Measurements from ENCODE around the gene VILL.
A peak's percentile ranks its signal among the peaks of the same experiment; 100 is the strongest.

The VILL gene

DNA sequence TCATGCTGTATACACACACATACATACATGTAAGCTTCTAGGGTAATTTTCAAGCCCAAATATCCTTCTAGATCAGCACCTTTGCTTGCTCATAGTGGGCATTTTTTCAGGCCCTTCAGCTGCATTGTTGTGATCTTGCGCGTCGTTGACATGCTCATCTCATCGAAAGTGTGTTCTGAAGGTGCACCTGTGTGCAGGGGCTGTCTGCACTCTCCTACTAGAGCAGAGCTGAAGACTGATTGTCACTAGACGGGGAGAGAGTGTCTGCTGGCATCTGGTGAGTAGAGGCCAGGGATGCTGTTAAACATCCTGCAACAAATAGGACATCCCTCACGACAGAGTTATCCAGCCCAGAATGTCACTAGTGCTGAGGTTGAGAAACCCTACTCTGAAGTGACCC is 35.7 kb upstream of the VILL start:
- H3K4me1 Mint-ChIP-seq (ENCODE audit: low read depth): peaks cover 23% of the 10 kb centered on the region
- no peaks in the 10 kb centered on the region for H3K27me3 Mint-ChIP-seq (ENCODE audit: low read depth)
- H3K4me3 Mint-ChIP-seq: no peak overlapping the region
- H3K36me3 Mint-ChIP-seq (ENCODE audit: low read depth): peaks cover 8% of the 10 kb centered on the region
- no peak for DNase-seq (ENCODE audit: low spot score)
- peaks cover 4% of the 10 kb centered on the region for H3K9me3 Mint-ChIP-seq
- H3K27ac Mint-ChIP-seq: no peak overlapping the region

DNA sequence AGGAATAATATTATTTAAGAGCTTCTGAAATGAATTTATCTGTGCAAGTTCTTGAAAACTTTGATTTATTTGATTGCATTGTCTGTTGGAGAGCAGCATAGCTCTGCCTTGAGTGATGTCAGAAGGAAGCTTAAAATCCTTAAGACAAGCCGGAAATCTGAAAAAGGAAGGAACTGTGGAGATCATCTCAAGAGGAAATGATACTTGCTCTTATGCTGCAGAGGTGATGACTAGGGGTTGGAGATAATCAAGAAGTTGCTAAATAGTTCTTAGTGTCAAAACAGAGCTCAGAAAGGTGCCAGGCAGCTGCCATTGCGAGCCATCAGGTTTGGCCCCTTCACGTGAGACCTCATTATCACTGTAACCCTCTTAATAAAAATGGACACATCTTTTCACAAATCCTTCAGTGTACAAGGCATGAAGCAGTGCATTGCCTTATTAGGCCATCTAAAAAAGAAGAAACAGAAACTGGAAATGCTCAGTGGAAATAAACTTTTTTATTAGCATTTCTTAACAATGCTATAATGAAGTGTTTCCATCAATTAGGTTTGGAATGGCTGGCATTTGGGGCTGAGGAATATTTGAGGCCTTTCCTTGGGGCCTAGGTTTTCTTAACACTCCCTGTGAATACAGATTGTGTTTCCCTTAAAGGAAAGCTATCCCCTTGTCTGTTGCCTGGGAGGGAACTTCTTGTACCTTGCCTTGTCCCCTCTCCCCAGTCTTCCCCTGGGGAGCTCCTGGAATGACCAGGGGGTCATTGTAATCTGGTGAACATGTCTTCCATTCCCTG is 34.5 kb upstream of the VILL start:
- Mint-ChIP-seq H3K27ac (peak overlapping the region; percentile 71), H3K36me3 (ENCODE audit: low read depth) (peaks cover 8% of the 10 kb centered on the region), H3K27me3 (ENCODE audit: low read depth) (no peaks in the 10 kb centered on the region), H3K4me1 (ENCODE audit: low read depth) (peaks cover 23% of the 10 kb centered on the region), H3K4me3 (peak overlapping the region; percentile 51), H3K9me3 (peaks cover 4% of the 10 kb centered on the region)
- DNase-seq (ENCODE audit: low spot score): no peak

DNA sequence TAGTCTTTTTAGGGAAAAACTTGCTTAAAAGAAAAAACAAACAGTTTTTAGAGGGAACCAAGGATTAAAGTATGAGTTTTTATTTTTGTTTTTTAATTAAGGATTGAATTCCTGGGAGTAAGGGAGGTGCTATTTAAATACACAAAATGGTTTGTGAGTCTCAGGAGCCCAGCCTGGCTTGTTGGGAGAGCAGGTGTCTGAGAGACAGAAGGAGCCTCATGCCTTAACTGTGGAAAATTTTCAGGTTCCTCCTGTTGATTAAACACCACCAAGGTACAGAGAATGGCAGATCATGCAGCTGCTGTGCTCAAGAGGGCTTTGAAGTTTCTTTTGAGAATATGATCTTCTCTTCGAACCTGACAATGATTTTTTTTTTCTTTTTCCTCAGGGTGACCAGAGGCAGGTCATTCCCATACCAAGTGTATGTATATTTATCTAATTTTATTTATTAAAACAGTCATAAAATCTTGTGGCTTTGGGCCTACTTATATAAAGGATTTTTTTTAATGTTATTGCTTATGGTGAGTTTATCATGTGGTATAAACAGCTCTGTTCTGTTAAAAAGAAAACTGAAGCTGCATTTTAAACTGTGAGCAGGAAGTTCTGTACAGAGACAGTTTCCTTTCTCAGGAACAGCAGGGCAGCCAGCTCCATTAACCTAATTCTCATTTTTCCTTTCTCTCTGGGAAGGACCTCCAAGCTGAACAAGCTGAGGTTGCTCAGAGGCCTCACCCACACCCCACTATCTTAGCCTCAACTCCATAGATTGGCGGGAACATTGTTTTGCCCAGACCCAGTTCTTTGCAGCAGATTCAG is 33.7 kb upstream of the VILL start:
- peak overlapping the region; percentile 65 for H3K4me3 Mint-ChIP-seq
- peaks cover 5% of the 10 kb centered on the region for H3K36me3 Mint-ChIP-seq (ENCODE audit: low read depth)
- no peaks in the 10 kb centered on the region for H3K27me3 Mint-ChIP-seq (ENCODE audit: low read depth)
- H3K9me3 Mint-ChIP-seq: peaks cover 4% of the 10 kb centered on the region
- H3K27ac Mint-ChIP-seq: peak overlapping the region; percentile 86
- peaks cover 23% of the 10 kb centered on the region for H3K4me1 Mint-ChIP-seq (ENCODE audit: low read depth)
- DNase-seq (ENCODE audit: low spot score): no peak

DNA sequence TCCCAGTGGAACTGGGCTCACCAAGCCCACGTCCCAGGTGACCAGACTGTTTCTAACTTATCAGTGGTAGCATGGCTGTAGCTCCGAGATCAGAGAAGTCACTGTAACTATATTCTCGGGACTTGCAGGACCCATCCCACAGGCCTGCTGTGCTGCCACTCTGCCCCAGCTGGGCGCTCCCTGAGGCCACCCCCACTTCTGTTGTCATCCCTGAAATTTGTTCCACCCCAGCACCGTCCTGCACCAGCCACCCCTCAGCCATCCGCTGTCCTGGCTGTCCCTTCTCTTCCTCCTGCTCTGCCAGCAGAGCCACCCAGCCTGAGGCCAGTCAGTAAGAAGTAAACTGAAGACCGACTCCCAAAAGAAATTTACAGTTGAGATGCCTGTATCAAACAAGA is 33.0 kb upstream of the VILL start:
- peak overlapping the region; percentile 86 for H3K27ac Mint-ChIP-seq
- H3K4me3 Mint-ChIP-seq: peak overlapping the region; percentile 65
- no peak for DNase-seq (ENCODE audit: low spot score)
- H3K36me3 Mint-ChIP-seq (ENCODE audit: low read depth): peaks cover 2% of the 10 kb centered on the region
- H3K9me3 Mint-ChIP-seq: peaks cover under 1% of the 10 kb centered on the region
- peaks cover 22% of the 10 kb centered on the region for H3K4me1 Mint-ChIP-seq (ENCODE audit: low read depth)
- no peaks in the 10 kb centered on the region for H3K27me3 Mint-ChIP-seq (ENCODE audit: low read depth)

DNA sequence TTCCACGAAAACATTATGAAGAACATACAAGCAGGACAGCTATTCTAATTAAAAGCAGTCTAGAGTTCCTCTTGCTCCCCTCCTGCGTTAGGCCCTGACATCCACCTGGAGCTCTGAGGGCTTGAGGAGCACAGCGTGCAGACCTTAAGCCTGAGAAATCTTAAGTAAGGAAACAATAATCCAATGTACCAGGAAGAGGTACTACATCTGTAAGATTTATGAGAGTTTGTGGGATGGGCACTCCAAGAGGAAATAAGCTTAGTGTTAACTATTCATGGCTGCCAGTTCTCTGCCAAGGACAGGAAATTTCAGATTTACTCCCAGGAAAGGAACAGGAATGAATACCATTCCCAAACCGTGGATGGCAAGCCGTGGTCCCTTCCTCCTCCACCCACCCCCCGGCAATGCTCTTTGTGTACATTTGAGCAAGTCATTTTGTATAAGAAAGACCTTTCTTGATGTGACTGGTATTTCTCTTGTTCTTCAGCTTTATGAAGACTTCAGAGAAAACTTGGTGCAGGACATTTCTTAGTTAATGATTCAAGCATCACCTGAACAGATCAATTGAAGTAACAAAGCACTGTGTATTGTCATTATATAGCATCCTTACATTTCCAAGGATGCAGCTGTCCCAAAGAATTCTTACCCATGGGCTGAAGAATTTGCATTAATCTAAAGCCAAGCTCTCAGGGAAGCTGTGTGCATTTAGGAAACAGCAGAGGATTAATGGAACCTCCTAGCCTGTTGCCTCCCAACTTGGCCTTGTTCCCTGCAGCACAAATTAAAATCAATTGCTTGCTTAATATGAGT is 28.8 kb upstream of the VILL start:
- DNase-seq (ENCODE audit: low spot score): no peak
- Mint-ChIP-seq H3K4me3 (no peak overlapping the region), H3K36me3 (ENCODE audit: low read depth) (no peaks in the 10 kb centered on the region), H3K27ac (no peak overlapping the region), H3K27me3 (ENCODE audit: low read depth) (no peaks in the 10 kb centered on the region), H3K4me1 (ENCODE audit: low read depth) (peaks cover 13% of the 10 kb centered on the region), H3K9me3 (no peaks in the 10 kb centered on the region)

DNA sequence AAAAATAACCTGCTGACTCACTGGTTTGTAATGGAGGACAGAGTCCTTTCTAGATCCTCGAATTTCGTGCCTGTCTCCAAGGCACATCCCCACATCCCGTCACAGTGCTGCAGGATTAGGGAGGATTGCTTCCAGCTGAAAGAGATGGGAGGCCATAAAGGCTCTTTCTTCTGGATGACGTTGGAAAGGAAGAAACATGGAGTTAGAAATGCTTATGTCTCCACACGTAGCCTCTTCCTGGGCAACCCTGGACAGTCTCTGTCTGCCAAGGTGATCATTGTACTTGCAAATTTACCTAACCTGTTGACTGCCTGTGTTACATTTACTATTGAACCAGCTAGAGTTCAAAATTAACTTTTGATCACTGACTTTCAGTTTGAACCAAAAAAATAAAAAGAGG is 27.6 kb upstream of the VILL start:
- no peak overlapping the region for H3K27ac Mint-ChIP-seq

DNA sequence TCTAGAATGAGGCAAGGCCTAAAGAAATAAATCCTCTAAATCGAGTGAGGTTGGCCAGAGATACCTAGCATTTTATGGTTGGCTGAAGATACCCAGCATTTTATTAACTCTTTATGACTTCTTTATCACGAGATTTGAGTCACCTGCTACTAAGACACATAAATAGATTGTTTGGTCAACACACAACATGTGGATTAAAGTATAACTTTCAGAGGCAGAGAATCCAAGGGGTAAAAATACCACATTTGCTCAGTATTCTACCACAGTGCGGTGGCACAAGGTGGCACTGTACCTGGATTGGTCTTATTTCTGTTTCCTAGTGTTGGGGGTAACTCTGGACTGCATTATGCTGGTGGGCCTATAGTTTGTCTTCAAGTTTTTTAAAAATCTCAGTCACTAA is 27.0 kb upstream of the VILL start:
- no peak for DNase-seq (ENCODE audit: low spot score)
- Mint-ChIP-seq H3K4me1 (ENCODE audit: low read depth) (peaks cover 2% of the 10 kb centered on the region), H3K27me3 (ENCODE audit: low read depth) (no peaks in the 10 kb centered on the region), H3K36me3 (ENCODE audit: low read depth) (no peaks in the 10 kb centered on the region), H3K4me3 (no peak overlapping the region), H3K27ac (no peak overlapping the region), H3K9me3 (no peaks in the 10 kb centered on the region)

More for the DNA sequence above, 27.6 kb upstream of the VILL start:
- Mint-ChIP-seq H3K27me3 (ENCODE audit: low read depth) (no peaks in the 10 kb centered on the region), H3K36me3 (ENCODE audit: low read depth) (no peaks in the 10 kb centered on the region), H3K9me3 (no peaks in the 10 kb centered on the region), H3K4me3 (no peak overlapping the region), H3K4me1 (ENCODE audit: low read depth) (peaks cover 3% of the 10 kb centered on the region)
- DNase-seq (ENCODE audit: low spot score): no peak

DNA sequence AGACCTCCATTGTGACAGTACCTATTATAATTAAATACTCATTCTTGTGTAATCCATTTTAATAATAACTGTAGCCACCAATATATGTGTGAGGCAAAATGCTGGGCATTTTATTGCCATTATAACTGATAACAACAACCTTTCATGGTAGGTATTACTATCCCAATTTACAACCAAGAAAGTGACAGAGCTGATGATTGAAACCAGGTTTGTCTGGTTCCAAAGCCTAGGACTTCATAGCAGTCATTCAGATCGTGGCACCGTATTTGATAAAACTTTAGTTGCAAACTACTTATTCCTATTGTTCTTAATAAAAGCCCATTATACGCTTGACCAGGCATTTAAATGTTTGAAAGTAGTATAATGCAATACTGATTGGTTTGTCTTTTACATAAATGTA is 26.4 kb upstream of the VILL start:
- Mint-ChIP-seq H3K4me1 (ENCODE audit: low read depth) (peaks cover 2% of the 10 kb centered on the region), H3K4me3 (no peak overlapping the region), H3K36me3 (ENCODE audit: low read depth) (no peaks in the 10 kb centered on the region), H3K27ac (no peak overlapping the region), H3K9me3 (no peaks in the 10 kb centered on the region), H3K27me3 (ENCODE audit: low read depth) (no peaks in the 10 kb centered on the region)
- DNase-seq (ENCODE audit: low spot score): no peak

DNA sequence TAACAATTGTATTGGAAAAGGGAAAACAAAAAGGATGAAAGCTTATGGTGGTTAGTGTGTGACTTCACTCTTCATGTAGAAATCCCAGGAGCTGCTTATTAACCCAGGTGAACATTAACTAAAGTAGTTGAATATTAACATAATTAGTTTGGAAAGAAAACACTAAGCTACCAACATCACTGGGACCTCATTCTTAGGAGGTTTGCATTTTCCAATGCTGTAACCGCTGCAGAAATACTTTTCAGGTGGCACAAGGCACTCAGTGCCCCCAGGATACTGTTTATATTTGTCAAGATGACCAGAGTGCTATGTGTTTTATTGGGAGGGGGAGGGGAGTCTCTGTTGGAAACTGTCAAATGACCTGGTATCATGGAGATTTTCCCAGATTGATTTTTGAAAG is 25.9 kb upstream of the VILL start:
- Mint-ChIP-seq H3K4me1 (ENCODE audit: low read depth) (peaks cover 2% of the 10 kb centered on the region), H3K27ac (no peak overlapping the region), H3K27me3 (ENCODE audit: low read depth) (no peaks in the 10 kb centered on the region), H3K9me3 (no peaks in the 10 kb centered on the region), H3K36me3 (ENCODE audit: low read depth) (no peaks in the 10 kb centered on the region), H3K4me3 (no peak overlapping the region)
- no peak for DNase-seq (ENCODE audit: low spot score)

DNA sequence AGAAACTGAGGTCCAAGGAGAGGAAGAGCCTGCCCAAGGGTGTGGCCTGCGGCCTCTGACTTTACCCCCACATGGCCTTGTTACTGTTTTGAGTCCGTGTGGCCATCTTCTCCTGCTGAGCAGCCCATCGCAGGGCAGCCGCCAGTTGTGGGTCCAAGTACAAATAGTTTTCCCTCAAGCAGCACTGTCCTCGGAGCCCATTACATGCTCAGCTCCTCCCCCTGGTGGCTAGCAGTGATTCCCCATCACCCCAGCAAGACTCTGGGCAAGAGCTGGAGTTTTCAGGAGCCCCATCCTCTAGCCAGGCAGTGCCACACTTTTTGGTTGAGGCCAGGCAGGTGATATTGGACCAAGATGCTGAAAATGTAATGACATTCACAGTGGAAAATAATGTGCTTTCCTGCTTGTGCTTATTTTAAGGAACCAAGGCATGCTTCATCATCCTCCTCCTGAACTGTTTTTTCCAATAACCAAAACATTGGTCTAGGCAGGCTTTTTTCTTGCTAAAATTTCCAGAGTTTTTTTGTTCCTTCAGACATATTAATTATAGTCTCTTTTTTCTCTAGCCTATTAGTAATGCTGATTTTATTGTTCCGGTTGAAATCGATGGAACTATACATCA is 23.2 kb upstream of the VILL start:
- Mint-ChIP-seq H3K4me1 (ENCODE audit: low read depth) (peaks cover 2% of the 10 kb centered on the region), H3K27me3 (ENCODE audit: low read depth) (no peaks in the 10 kb centered on the region), H3K27ac (no peak overlapping the region), H3K4me3 (no peak overlapping the region), H3K36me3 (ENCODE audit: low read depth) (no peaks in the 10 kb centered on the region), H3K9me3 (no peaks in the 10 kb centered on the region)
- DNase-seq (ENCODE audit: low spot score): peak; percentile 42

DNA sequence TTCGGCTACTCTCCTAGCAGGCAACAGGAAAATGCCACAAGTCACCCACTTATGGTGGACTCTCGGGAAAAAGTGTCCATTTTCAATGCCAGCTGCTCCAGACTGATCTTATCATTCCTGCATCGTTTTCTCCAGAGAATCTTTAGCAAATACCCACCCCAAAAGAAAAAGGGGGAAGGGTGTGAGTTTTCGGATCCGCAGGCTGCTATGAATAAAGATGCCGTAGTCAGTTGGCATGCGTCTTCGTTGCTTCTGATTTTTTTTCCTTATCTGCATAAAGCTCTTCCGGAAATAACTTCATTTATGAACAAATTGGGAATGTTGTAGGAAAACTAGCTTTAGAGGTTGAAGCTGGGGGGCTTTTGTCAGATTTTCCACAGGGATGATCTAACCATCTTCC is 22.4 kb upstream of the VILL start:
- Mint-ChIP-seq H3K36me3 (ENCODE audit: low read depth) (no peaks in the 10 kb centered on the region), H3K4me1 (ENCODE audit: low read depth) (peaks cover 1% of the 10 kb centered on the region), H3K27ac (no peak overlapping the region), H3K4me3 (no peak overlapping the region), H3K27me3 (ENCODE audit: low read depth) (no peaks in the 10 kb centered on the region), H3K9me3 (no peaks in the 10 kb centered on the region)
- DNase-seq (ENCODE audit: low spot score): no peak

DNA sequence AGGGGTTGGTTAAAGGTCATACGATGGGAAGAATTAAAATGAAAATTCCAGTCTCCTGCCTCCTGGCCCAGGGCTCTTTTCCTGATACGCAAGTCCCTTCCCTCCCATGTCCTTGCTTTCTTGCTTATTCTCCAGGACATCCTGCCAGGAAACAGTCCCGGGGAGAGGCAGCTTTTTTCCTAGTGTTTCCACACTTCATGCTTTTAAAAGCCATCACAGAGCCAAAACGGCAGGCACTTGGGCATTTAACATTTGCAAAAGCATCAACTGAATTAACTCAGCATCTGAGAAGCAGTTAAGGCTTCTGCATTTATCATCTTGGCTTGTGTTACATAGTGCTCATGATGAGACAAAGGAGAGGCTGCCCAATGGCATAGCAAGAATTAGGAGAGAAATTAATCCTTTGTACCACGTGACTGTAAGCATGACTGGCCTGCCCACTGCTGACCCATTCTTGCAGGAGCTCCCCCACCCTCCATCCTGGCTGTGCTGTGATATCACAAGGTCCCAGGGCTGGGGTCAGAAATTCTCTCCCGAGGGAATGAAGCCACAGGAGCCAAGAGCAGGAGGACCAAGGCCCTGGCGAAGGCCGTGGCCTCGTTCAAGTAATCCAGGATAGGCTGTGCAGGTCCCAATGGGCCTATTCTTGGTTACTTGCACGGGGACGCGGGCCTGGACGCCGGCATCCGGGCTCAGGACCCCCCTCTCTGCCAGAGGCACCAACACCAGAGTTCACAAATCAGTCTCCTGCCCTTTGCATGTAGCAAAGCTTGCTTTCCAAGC is 21.6 kb upstream of the VILL start:
- H3K36me3 Mint-ChIP-seq (ENCODE audit: low read depth): no peaks in the 10 kb centered on the region
- no peaks in the 10 kb centered on the region for H3K4me1 Mint-ChIP-seq (ENCODE audit: low read depth)
- H3K27ac Mint-ChIP-seq: no peak overlapping the region
- no peak overlapping the region for H3K4me3 Mint-ChIP-seq
- H3K9me3 Mint-ChIP-seq: no peaks in the 10 kb centered on the region
- no peaks in the 10 kb centered on the region for H3K27me3 Mint-ChIP-seq (ENCODE audit: low read depth)
- DNase-seq (ENCODE audit: low spot score): no peak

DNA sequence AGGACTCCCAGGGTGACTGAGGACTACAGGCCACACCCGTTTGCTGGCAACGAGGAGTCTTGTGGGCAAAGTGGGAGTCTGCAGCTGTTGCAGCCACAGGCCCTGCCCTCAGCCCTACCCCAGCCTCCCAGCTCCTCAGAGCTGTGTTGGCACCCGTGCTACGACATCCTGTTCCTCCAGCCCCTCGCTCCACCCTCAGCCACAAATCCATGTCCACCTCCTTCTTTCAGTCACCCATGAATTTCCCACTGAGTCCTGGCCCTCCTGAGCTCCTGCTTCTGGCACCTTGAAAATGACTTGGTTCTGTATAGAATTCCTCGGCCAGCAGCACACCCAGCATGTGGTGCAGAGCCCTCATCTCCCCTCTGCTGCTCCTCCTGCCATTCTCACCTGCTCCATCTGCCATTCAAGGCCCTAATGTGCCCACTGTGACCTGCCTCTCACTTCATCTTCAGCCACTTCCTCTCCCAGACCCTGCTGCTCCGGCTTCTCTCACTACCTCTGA is 20.9 kb upstream of the VILL start:
- no peaks in the 10 kb centered on the region for H3K4me1 Mint-ChIP-seq (ENCODE audit: low read depth)
- H3K36me3 Mint-ChIP-seq (ENCODE audit: low read depth): no peaks in the 10 kb centered on the region
- H3K9me3 Mint-ChIP-seq: no peaks in the 10 kb centered on the region
- no peaks in the 10 kb centered on the region for H3K27me3 Mint-ChIP-seq (ENCODE audit: low read depth)
- no peak for DNase-seq (ENCODE audit: low spot score)
- no peak overlapping the region for H3K27ac Mint-ChIP-seq
- no peak overlapping the region for H3K4me3 Mint-ChIP-seq
